Tibial nerve (tissue), 4 donors: ENCODE data around the gene SKIL.

Experiments used
- EP300 ChIP-seq, 2 donors: sonication (generic); formaldehyde crosslinking; IDR thresholded peaks; one replicate each; pipeline ENCODE4 v1.6.1; 2017; ENCODE audit warnings: antibody characterized with exemption in 2 of 2, mild to moderate bottlenecking in 1 of 2
- TF ChIP-seq, protein P1 (sequence below), 5 experiments: fragments of 200-600 bp in 3 of 5; fragments of 450-650 bp in 2 of 5; sonication (generic) in 3 of 5; IDR thresholded peaks; one replicate each; pipeline ENCODE4 v1.5.1; 2016 to 2019; ENCODE audit warnings: antibody characterized with exemption in 5 of 5, mild to moderate bottlenecking in 3 of 5, moderate library complexity in 2 of 5

DNA sequence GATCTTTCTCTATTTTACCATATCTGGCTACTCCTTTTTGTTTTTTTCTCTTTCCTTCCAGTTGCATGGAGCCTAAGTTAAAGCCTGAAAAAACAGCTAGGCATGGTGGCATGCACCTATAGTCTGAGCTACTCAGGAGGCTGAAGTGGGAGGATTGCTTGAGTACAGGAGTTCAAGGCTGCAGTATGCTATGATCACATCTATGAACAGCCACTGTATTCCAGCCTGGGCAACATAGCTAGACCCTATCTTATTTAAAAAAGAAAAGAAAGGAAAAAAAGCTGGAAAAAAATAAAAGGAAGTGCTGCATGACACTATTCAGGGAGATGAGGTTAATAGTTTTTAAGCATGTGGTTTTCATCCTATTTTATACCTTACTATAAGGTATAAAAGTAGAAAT is 4.0 kb upstream of the SKIL start:
- no peak for TF ChIP-seq EP300 (IDR thresholded peaks at IDR 0.05)
- TF ChIP-seq, protein P1, sequence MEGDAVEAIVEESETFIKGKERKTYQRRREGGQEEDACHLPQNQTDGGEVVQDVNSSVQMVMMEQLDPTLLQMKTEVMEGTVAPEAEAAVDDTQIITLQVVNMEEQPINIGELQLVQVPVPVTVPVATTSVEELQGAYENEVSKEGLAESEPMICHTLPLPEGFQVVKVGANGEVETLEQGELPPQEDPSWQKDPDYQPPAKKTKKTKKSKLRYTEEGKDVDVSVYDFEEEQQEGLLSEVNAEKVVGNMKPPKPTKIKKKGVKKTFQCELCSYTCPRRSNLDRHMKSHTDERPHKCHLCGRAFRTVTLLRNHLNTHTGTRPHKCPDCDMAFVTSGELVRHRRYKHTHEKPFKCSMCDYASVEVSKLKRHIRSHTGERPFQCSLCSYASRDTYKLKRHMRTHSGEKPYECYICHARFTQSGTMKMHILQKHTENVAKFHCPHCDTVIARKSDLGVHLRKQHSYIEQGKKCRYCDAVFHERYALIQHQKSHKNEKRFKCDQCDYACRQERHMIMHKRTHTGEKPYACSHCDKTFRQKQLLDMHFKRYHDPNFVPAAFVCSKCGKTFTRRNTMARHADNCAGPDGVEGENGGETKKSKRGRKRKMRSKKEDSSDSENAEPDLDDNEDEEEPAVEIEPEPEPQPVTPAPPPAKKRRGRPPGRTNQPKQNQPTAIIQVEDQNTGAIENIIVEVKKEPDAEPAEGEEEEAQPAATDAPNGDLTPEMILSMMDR (IDR thresholded peaks at IDR 0.05) = no peak
